H1 (cell line): Measurements from ENCODE around the gene AOPEP. TPM values are rescaled to one million over a fixed set of nuclear protein-coding genes. Genes with fewer than 3 reads are reported as not detected.

ENCODE experiments used
- CHD1 ChIP-seq: IDR thresholded peaks from 2 replicates; pipeline ENCODE4 v1.6.1; 2012; ENCODE audit warnings: low read depth, low read length, improper control_type of control experiment
- KDM4A ChIP-seq: IDR thresholded peaks from one replicate; pipeline ENCODE4 v1.7.1; 2012; ENCODE audit warnings: low read depth, mild to moderate bottlenecking, moderate library complexity, low read length, inconsistent platforms; ENCODE audit not compliant: severe bottlenecking
- MAFK ChIP-seq: IDR thresholded peaks from 2 replicates; pipeline ENCODE4 v1.6.1; 2012; ENCODE audit warnings: low read depth, mild to moderate bottlenecking, improper control_type of control experiment, low read length
- SP4 ChIP-seq: IDR thresholded peaks from 2 replicates; pipeline ENCODE4 v1.6.1; 2012; ENCODE audit warnings: low read length, inconsistent platforms
- TAF7 ChIP-seq: optimal IDR thresholded peaks from 2 replicates; pipeline ENCODE3; 2011; ENCODE audit warnings: low read depth, mild to moderate bottlenecking, inconsistent platforms, low read length, moderate library complexity, borderline replicate concordance
- polyA plus RNA-seq, 7 experiments: library from polyadenylated mRNA; depleted of rRNA in 3 of 7; stranded (reverse) in 5 of 7; unstranded in 2 of 7; fragments of >200 nt in 5 of 7; fragments of 200-250 nt in 2 of 7; gene quantifications; 1 replicate in 5 of 7; 2 replicates in 1 of 7; 4 replicates in 1 of 7; pipeline versions ENCODE4 v1.2.1 to v1.2.3, GENCODE V29; 2011 to 2013; ENCODE audit warnings: missing spikeins in 2 of 7, mixed read lengths in 2 of 7
- total RNA-seq: library from RNA; stranded (reverse); fragmentation: NEBNext Ultra II Directional; extraction: Animal tissue kit (Norgen Biotek cat#: 25700); gene quantifications from 2 replicates; pipeline ENCODE4 v1.2.1, GENCODE V29; 2021

Gene AOPEP
- total and polyA plus RNA-seq, 2 of the 8 experiments (the other 6 are each of a cell fraction or from before 2014, with no cell fraction given), result 6.1 to 14.3 TPM

- TF ChIP-seq CHD1, result no peak
- no peak for TF ChIP-seq SP4
- no peak for TF ChIP-seq TAF7
- TF ChIP-seq MAFK, result no peak
- no peak for TF ChIP-seq KDM4A
These were observed 26.7 kb upstream of the AOPEP start (continued) for GRCh38 chr9:94699715-94700373.
